Measurements from ENCODE around the gene DAAM1. TPM values are rescaled to one million over a fixed set of nuclear protein-coding genes. Genes with fewer than 3 reads are reported as not detected.

DAAM1 gene
- total RNA-seq, 1 donor from 2014 or later: 38.0 TPM

- no peaks in the 10 kb centered on the region for H3K9me3 ChIP-seq (ENCODE audit: insufficient read depth, low read depth, low read length)
- H3K4me3 Mint-ChIP-seq (ENCODE audit: unreplicated experiment): peak overlapping the region; percentile 90
- H3K27ac Mint-ChIP-seq (ENCODE audit: unreplicated experiment): peak overlapping the region; percentile 95
- peaks cover 30% of the 10 kb centered on the region for H4K20me1 ChIP-seq (ENCODE audit: insufficient read depth, low read length)
- peak overlapping the region; percentile 83 for H2AFZ ChIP-seq (ENCODE audit: low read depth, low read length)
- H3K4me1 ChIP-seq (ENCODE audit: insufficient read depth, low read length): peaks cover 12% of the 10 kb centered on the region
- peaks cover 7% of the 10 kb centered on the region for H3K27me3 ChIP-seq (ENCODE audit: insufficient read depth, low read length)
- H3K27ac ChIP-seq (ENCODE audit: low read depth, low read length): peak overlapping the region; percentile 92
- H3K27me3 Mint-ChIP-seq (ENCODE audit: low read depth, unreplicated experiment): peaks cover 8% of the 10 kb centered on the region
- no peaks in the 10 kb centered on the region for H3K9me3 Mint-ChIP-seq (ENCODE audit: unreplicated experiment)
- no peaks in the 10 kb centered on the region for H3K36me3 ChIP-seq (ENCODE audit: insufficient read depth, low read length)
- peak; percentile 37 for FAIRE-seq
- TF ChIP-seq CTCF (IDR thresholded peaks at IDR 0.05; ENCODE audit: insufficient read depth, low read depth, low read length) (no peak), EZH2 (IDR thresholded peaks at IDR 0.05; ENCODE audit: insufficient read depth, low read length) (no peak)
- peaks cover 9% of the 10 kb centered on the region for H3K4me1 Mint-ChIP-seq (ENCODE audit: low read depth, unreplicated experiment)
- DNase-seq (ENCODE audit: low read depth): peak; percentile 90
- peak overlapping the region; percentile 94 for H3K9ac ChIP-seq (ENCODE audit: low read length)
- peaks cover 52% of the 10 kb centered on the region for H3K79me2 ChIP-seq (ENCODE audit: insufficient read depth, low read length)
- peak overlapping the region; percentile 98 for H3K4me2 ChIP-seq (ENCODE audit: low read length)
- peak overlapping the region; percentile 90 for H3K4me3 ChIP-seq (ENCODE audit: insufficient read depth, low read depth, low read length)
- peaks cover 2% of the 10 kb centered on the region for H3K36me3 Mint-ChIP-seq (ENCODE audit: low read depth, unreplicated experiment)
These were observed 1.4 kb downstream of the DAAM1 start for GRCh38 chr14:59189786-59190368.

GRCh38 chr14:59190372-59190771 is 1.9 kb downstream of the DAAM1 start:
- H3K9me3 Mint-ChIP-seq (ENCODE audit: unreplicated experiment): no peaks in the 10 kb centered on the region
- H3K27me3 Mint-ChIP-seq (ENCODE audit: low read depth, unreplicated experiment): peaks cover 8% of the 10 kb centered on the region
- H3K27ac Mint-ChIP-seq (ENCODE audit: unreplicated experiment): peak overlapping the region; percentile 95
- Histone ChIP-seq H2AFZ (ENCODE audit: low read depth, low read length) (peak overlapping the region; percentile 83), H3K79me2 (ENCODE audit: insufficient read depth, low read length) (peaks cover 55% of the 10 kb centered on the region), H3K36me3 (ENCODE audit: insufficient read depth, low read length) (no peaks in the 10 kb centered on the region), H3K4me3 (ENCODE audit: insufficient read depth, low read depth, low read length) (peak overlapping the region; percentile 90), H3K9me3 (ENCODE audit: insufficient read depth, low read depth, low read length) (no peaks in the 10 kb centered on the region), H4K20me1 (ENCODE audit: insufficient read depth, low read length) (peaks cover 31% of the 10 kb centered on the region), H3K4me2 (ENCODE audit: low read length) (peak overlapping the region; percentile 98), H3K27ac (ENCODE audit: low read depth, low read length) (peak overlapping the region; percentile 92), H3K4me1 (ENCODE audit: insufficient read depth, low read length) (peaks cover 12% of the 10 kb centered on the region), H3K27me3 (ENCODE audit: insufficient read depth, low read length) (peaks cover 7% of the 10 kb centered on the region), H3K9ac (ENCODE audit: low read length) (peak overlapping the region; percentile 94)
- no peak for DNase-seq (ENCODE audit: low read depth)
- H3K4me3 Mint-ChIP-seq (ENCODE audit: unreplicated experiment): peak overlapping the region; percentile 90
- FAIRE-seq: no peak
- TF ChIP-seq EZH2 (IDR thresholded peaks at IDR 0.05; ENCODE audit: insufficient read depth, low read length): no peak
- TF ChIP-seq CTCF (IDR thresholded peaks at IDR 0.05; ENCODE audit: insufficient read depth, low read depth, low read length): no peak
- peaks cover 2% of the 10 kb centered on the region for H3K36me3 Mint-ChIP-seq (ENCODE audit: low read depth, unreplicated experiment)
- H3K4me1 Mint-ChIP-seq (ENCODE audit: low read depth, unreplicated experiment): peaks cover 9% of the 10 kb centered on the region

- Histone ChIP-seq H3K9ac (ENCODE audit: low read length) (no peak overlapping the region), H3K79me2 (ENCODE audit: insufficient read depth, low read length) (peaks cover 85% of the 10 kb centered on the region), H3K4me1 (ENCODE audit: insufficient read depth, low read length) (no peaks in the 10 kb centered on the region), H3K27ac (ENCODE audit: low read depth, low read length) (no peak overlapping the region), H3K27me3 (ENCODE audit: insufficient read depth, low read length) (no peaks in the 10 kb centered on the region), H2AFZ (ENCODE audit: low read depth, low read length) (no peak overlapping the region), H3K4me3 (ENCODE audit: insufficient read depth, low read depth, low read length) (no peak overlapping the region), H3K36me3 (ENCODE audit: insufficient read depth, low read length) (no peaks in the 10 kb centered on the region), H3K9me3 (ENCODE audit: insufficient read depth, low read depth, low read length) (no peaks in the 10 kb centered on the region), H4K20me1 (ENCODE audit: insufficient read depth, low read length) (peaks cover 48% of the 10 kb centered on the region), H3K4me2 (ENCODE audit: low read length) (no peak overlapping the region)
- H3K36me3 Mint-ChIP-seq (ENCODE audit: low read depth, unreplicated experiment): peaks cover 2% of the 10 kb centered on the region
- DNase-seq (ENCODE audit: low read depth) (no peak), FAIRE-seq (no peak)
- TF ChIP-seq CTCF (IDR thresholded peaks at IDR 0.05; ENCODE audit: insufficient read depth, low read depth, low read length) (no peak), EZH2 (IDR thresholded peaks at IDR 0.05; ENCODE audit: insufficient read depth, low read length) (no peak)
- H3K27me3 Mint-ChIP-seq (ENCODE audit: low read depth, unreplicated experiment): no peaks in the 10 kb centered on the region
- H3K9me3 Mint-ChIP-seq (ENCODE audit: unreplicated experiment): no peaks in the 10 kb centered on the region
- H3K27ac Mint-ChIP-seq (ENCODE audit: unreplicated experiment): no peak overlapping the region
- peaks cover 17% of the 10 kb centered on the region for H3K4me1 Mint-ChIP-seq (ENCODE audit: low read depth, unreplicated experiment)
- H3K4me3 Mint-ChIP-seq (ENCODE audit: unreplicated experiment): no peak overlapping the region
These were observed 7.4 kb downstream of the DAAM1 start for GRCh38 chr14:59195912-59196311.

Measured in astrocyte (in vitro differentiated cells and primary cell).